ENCODE results near the gene NCAM1. TPM values are rescaled to one million over a fixed set of nuclear protein-coding genes. Genes with fewer than 3 reads are reported as not detected.

Gene NCAM1
- total and polyA plus RNA-seq, 2 of the 13 experiments (the other 11 are each of a cell fraction or from before 2014, with no cell fraction given), result 0.05 TPM; not detected in 1

- peak; percentile 30 for FAIRE-seq
- CTCF ChIA-PET (ENCODE audit: low intra/inter-chr PET ratio, low total read pairs), result no interaction called here
- in situ Hi-C loops (cut with HindIII; ENCODE audit: extremely low pct_ligation_motif_present, low pct_unique_long_range_greater_than_20kb) (loop anchor here (10.0 kb wide), 1 partner anchor 529 kb away; no protein-coding TSS in a partner anchor), intact Hi-C loops (cut with micrococcal nuclease; ENCODE audit: unreplicated experiment) (loop anchor here (1.0 to 10.0 kb wide), 2 partner anchors 175 to 319 kb away; no protein-coding TSS in a partner anchor)
- peak; percentile 3 for DNase-seq (ENCODE audit: low spot score)
- ATAC-seq, result peak; percentile 97
- POLR2A ChIA-PET, result no interaction called here
- Histone ChIP-seq H2AFZ (ENCODE audit: low read length) (no peak overlapping the region), H3K4me1 (ENCODE audit: insufficient read depth, low read length) (no peaks in the 10 kb centered on the region), H3K9me3 (ENCODE audit: low read length) (no peaks in the 10 kb centered on the region), H3K27me3 (ENCODE audit: control insufficient read depth in 1 of 2, insufficient read depth in 2 of 2, low read length in 2 of 2) (0 out of 5 replicates have a peak, but pooled peaks cover 0 to 2% of the 10 kb centered on the region in 2 experiments), H3K36me3 (replicated peaks in 1 of 2; ENCODE audit: control insufficient read depth in 1 of 2, insufficient read depth in 2 of 2, low read length in 2 of 2) (no peaks in the 10 kb centered on the region), H3K4me3 (replicated peaks in 1 of 3; ENCODE audit: insufficient read depth in 1 of 3, low read depth in 2 of 3, low read length in 3 of 3) (no peak overlapping the region), H3K4me2 (ENCODE audit: low read depth, low read length) (no peak overlapping the region), H4K20me1 (ENCODE audit: insufficient read depth, low read length) (no peaks in the 10 kb centered on the region), H3K79me2 (ENCODE audit: insufficient read depth, low read length) (no peaks in the 10 kb centered on the region), H3K9ac (ENCODE audit: insufficient read depth, low read depth, low read length) (no peak overlapping the region), H3K27ac (ENCODE audit: extremely low read length, insufficient read depth, low read length) (no peak overlapping the region)
- 0% methylated on average over 5 of the region's 5 CpGs for WGBS (ENCODE audit: low lambda C conversion rate)
- no TSS peak for BruUV-seq (replicated peaks)
- TF ChIP-seq ZBTB14 (CRISPR knock-in tag; IDR thresholded peaks at IDR 0.05) (no peak), ZSCAN29 (CRISPR knock-in tag; conservative IDR thresholded peaks at IDR 0.05) (no peak), ZNF10 (CRISPR knock-in tag; IDR thresholded peaks at IDR 0.05; ENCODE audit: borderline replicate concordance, low read depth) (no peak), ZNF235 (CRISPR knock-in tag; IDR thresholded peaks at IDR 0.05; ENCODE audit: borderline replicate concordance) (no peak), ZNF570 (CRISPR knock-in tag; IDR thresholded peaks at IDR 0.05; ENCODE audit: borderline replicate concordance) (no peak), ATF5 (CRISPR knock-in tag; IDR thresholded peaks at IDR 0.05; ENCODE audit: low read depth) (no peak), PCBP1 (IDR thresholded peaks at IDR 0.05; ENCODE audit: borderline replicate concordance, low read depth, low read length) (no peak), BRD4 (CRISPR knock-in tag; IDR thresholded peaks at IDR 0.05) (no peak), MAFG (CRISPR knock-in tag; IDR thresholded peaks at IDR 0.05) (no peak), PPARG (CRISPR knock-in tag; conservative IDR thresholded peaks at IDR 0.05) (no peak), NR2C2 (CRISPR knock-in tag; IDR thresholded peaks at IDR 0.05; ENCODE audit: borderline replicate concordance) (no peak), STAT6 (CRISPR knock-in tag; IDR thresholded peaks at IDR 0.05; ENCODE audit: borderline replicate concordance) (no peak)
- TF ChIP-seq, protein P1, sequence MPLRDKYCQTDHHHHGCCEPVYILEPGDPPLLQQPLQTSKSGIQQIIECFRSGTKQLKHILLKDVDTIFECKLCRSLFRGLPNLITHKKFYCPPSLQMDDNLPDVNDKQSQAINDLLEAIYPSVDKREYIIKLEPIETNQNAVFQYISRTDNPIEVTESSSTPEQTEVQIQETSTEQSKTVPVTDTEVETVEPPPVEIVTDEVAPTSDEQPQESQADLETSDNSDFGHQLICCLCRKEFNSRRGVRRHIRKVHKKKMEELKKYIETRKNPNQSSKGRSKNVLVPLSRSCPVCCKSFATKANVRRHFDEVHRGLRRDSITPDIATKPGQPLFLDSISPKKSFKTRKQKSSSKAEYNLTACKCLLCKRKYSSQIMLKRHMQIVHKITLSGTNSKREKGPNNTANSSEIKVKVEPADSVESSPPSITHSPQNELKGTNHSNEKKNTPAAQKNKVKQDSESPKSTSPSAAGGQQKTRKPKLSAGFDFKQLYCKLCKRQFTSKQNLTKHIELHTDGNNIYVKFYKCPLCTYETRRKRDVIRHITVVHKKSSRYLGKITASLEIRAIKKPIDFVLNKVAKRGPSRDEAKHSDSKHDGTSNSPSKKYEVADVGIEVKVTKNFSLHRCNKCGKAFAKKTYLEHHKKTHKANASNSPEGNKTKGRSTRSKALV (CRISPR knock-in tag; IDR thresholded peaks at IDR 0.05), result no peak
- TF ChIP-seq, protein P2, sequence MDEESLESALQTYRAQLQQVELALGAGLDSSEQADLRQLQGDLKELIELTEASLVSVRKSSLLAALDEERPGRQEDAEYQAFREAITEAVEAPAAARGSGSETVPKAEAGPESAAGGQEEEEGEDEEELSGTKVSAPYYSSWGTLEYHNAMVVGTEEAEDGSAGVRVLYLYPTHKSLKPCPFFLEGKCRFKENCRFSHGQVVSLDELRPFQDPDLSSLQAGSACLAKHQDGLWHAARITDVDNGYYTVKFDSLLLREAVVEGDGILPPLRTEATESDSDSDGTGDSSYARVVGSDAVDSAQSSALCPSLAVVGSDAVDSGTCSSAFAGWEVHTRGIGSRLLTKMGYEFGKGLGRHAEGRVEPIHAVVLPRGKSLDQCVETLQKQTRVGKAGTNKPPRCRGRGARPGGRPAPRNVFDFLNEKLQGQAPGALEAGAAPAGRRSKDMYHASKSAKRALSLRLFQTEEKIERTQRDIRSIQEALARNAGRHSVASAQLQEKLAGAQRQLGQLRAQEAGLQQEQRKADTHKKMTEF (CRISPR knock-in tag; IDR thresholded peaks at IDR 0.05), result no peak
Observed at GRCh38 chr11:113113801-113114704, 152.8 kb downstream of the NCAM1 start.
